ENCODE measurements around the gene MYO3B.

The MYO3B gene

GRCh38 chr2:170216428-170216827 is 38.5 kb downstream of the MYO3B start:
- TF ChIP-seq CTCF (IDR thresholded peaks at IDR 0.05; ENCODE audit: low read length, missing control alignments): no peak
- no peak for DNase-seq (ENCODE audit: low read depth)

GRCh38 chr2:170216981-170217380 is 39.0 kb downstream of the MYO3B start:
- DNase-seq (ENCODE audit: low read depth): no peak
- TF ChIP-seq CTCF (IDR thresholded peaks at IDR 0.05; ENCODE audit: low read length, missing control alignments): no peak
- no peak overlapping the region for H3K4me3 ChIP-seq (replicated peaks; ENCODE audit: low read depth, low read length)

More at GRCh38 chr2:170216428-170216827, 38.5 kb downstream of the MYO3B start:
- H3K4me3 ChIP-seq (replicated peaks; ENCODE audit: low read depth, low read length): no peak overlapping the region

- no peak overlapping the region for H3K4me3 ChIP-seq (replicated peaks; ENCODE audit: low read depth, low read length)
- DNase-seq (ENCODE audit: low read depth): peak; percentile 34
- no peak for TF ChIP-seq CTCF (IDR thresholded peaks at IDR 0.05; ENCODE audit: low read length, missing control alignments)
Measured at GRCh38 chr2:170217778-170218251, 39.9 kb downstream of the MYO3B start.

- no peak for TF ChIP-seq CTCF (IDR thresholded peaks at IDR 0.05; ENCODE audit: low read length, missing control alignments)
- H3K4me3 ChIP-seq (replicated peaks; ENCODE audit: low read depth, low read length): no peak overlapping the region
- no peak for DNase-seq (ENCODE audit: low read depth)
Measured at GRCh38 chr2:170218456-170218855, 40.5 kb downstream of the MYO3B start.

GRCh38 chr2:170218931-170219330 is 41.0 kb downstream of the MYO3B start:
- no peak for TF ChIP-seq CTCF (IDR thresholded peaks at IDR 0.05; ENCODE audit: low read length, missing control alignments)
- no peak for DNase-seq (ENCODE audit: low read depth)
- no peak overlapping the region for H3K4me3 ChIP-seq (replicated peaks; ENCODE audit: low read depth, low read length)

- DNase-seq (ENCODE audit: low read depth): peak; percentile 47
- TF ChIP-seq CTCF (IDR thresholded peaks at IDR 0.05; ENCODE audit: low read length, missing control alignments): no peak
- no peak overlapping the region for H3K4me3 ChIP-seq (replicated peaks; ENCODE audit: low read depth, low read length)
Measured at GRCh38 chr2:170221317-170222288, 43.7 kb downstream of the MYO3B start.
